Measurements from ENCODE around the gene FARS2. TPM values are rescaled to one million over a fixed set of nuclear protein-coding genes. Genes with fewer than 3 reads are reported as not detected.

The FARS2 gene
- total RNA-seq, 1 donor from 2014 or later: 27.4 TPM

DNA sequence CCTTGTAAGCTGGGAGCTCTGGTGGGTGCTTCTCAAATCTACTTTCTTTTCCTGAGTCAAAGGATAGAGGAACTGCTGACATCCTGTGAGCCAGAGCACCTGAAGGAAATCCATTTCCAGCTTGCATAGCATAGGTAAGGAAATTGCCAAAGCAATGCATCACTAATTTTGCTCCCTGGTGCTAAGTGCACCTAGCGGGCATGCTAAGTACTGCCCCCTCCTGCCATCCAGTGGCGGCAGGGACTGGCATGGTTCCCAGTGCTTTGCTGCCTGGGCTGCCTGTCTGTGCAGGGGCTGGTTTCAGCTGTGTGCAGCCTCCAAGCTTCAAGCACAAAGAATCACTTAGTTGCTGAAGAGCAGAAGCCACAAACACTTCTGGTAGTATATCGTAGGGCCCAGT is 63.9 kb downstream of the FARS2 start:
- DNase-seq (ENCODE audit: low spot score): no peak

GRCh38 chr6:5326022-5326641 is 64.8 kb downstream of the FARS2 start:
- no peak for DNase-seq (ENCODE audit: low spot score)

DNA sequence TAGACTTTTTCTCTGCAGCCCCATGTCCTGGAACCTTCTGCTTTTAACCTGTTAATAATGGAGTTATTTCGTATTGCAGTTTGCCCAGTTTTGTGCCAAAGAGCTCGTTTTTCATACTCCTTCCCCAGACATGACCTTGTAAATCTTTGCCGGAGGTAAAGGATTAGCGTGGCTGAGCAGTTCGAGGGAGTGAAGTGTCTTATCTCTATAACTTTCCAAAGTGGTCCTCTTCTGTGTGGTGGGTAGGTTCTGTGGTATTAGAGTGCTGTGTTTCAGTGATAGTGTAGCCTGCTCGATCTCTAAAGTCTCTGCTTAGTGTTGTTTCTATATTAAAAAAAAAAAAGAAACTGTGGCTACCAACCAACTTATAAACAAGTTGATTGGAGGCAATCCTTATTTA is 67.5 kb downstream of the FARS2 start:
- no peak for DNase-seq (ENCODE audit: low spot score)

DNA sequence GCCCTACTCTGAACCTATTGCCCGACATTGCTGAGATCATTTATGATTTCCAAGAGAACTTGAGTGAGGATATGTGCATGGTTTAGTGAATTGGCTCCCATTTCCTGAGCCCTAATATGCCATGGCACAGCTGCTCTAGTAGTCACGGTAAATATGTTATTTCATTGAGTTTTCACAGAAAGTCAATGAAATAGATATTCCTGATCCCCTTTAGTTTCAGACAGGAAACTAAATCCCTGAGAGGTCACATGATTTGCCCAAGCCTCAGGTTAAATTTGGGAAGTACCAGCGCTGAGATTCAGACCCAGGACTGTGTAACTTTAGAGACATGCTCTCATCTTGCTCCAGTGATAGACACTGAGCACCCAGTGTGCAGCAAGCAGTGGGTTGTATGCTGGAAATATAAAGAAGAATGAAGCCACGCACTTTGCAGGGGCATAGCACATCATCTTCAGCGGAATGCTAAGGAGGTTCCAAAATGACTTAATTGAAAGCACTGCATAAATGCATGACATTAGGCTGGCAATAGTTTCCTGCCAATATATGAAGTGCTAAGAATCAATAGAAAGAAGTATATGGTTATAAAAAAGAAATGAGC is 70.6 kb downstream of the FARS2 start:
- DNase-seq (ENCODE audit: low spot score): no peak

- no peak for DNase-seq (ENCODE audit: low spot score)
Measured at GRCh38 chr6:5333658-5334057, 72.3 kb downstream of the FARS2 start.

- DNase-seq (ENCODE audit: low spot score): no peak
Measured at GRCh38 chr6:5334341-5334740, 73.0 kb downstream of the FARS2 start.

- DNase-seq (ENCODE audit: low spot score): no peak
Measured at GRCh38 chr6:5335020-5335419, 73.7 kb downstream of the FARS2 start.

GRCh38 chr6:5337573-5337972 is 76.3 kb downstream of the FARS2 start:
- no peak for DNase-seq (ENCODE audit: low spot score)

- no peak for DNase-seq (ENCODE audit: low spot score)
Measured at GRCh38 chr6:5338177-5338960, 77.1 kb downstream of the FARS2 start.

DNA sequence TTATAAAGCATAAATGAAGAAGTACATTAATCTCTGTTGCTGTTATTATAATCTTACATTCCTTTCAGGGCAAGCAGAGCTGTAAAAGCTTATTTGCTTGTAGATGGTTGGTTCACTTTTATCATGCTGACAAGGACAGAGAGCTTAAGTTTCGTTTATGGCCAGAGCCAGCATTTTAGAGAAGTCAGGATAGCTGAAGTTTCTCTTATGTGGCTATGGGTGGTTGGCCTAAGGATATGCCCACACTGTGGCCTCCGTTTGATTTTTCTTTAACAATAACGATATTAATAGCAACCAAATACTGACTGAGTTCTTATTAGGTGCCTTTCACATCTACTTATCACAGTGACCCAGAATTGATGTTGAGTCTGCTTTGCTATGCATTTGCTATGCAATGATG is 78.5 kb downstream of the FARS2 start:
- DNase-seq (ENCODE audit: low spot score): no peak

GRCh38 chr6:5341845-5342244 is 80.5 kb downstream of the FARS2 start:
- no peak for DNase-seq (ENCODE audit: low spot score)

- DNase-seq (ENCODE audit: low spot score): no peak
Measured at GRCh38 chr6:5343998-5344397, 82.7 kb downstream of the FARS2 start.

- DNase-seq (ENCODE audit: low spot score): no peak
Measured at GRCh38 chr6:5345324-5345723, 84.0 kb downstream of the FARS2 start.

DNA sequence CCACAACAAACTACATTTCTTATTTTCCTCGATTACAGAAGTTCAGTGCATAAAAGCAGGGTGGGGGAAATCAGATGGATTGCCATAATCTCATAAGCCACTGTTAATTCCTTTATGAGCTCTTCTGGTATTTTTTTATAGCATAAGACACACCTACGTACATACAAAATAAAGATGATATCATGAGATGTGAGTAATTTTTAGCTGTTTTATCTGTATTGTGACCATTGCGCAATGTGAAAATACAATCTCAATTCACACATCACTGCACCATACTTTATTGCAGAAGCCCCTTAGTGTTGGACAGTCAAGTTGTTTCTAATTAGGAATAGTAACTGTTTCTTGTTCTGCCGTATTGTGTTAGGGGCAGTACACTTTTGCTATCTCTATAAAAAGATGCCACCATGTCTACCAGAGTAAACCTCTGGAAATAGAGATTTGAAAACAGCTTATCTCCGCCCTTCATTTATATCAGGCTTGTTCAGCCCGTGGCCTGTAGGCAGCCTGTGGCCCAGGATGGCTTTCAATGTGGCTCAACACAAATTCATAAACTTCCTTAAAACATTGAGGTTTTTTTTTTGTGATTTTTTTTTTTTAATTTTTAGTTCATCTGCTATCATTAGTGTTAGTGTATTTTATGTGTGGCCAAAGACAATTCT is 90.4 kb downstream of the FARS2 start:
- no peak for DNase-seq (ENCODE audit: low spot score)

GRCh38 chr6:5353971-5354370 is 92.7 kb downstream of the FARS2 start:
- no peak for DNase-seq (ENCODE audit: low spot score)

GRCh38 chr6:5357486-5357885 is 96.2 kb downstream of the FARS2 start:
- DNase-seq (ENCODE audit: low spot score): no peak

DNA sequence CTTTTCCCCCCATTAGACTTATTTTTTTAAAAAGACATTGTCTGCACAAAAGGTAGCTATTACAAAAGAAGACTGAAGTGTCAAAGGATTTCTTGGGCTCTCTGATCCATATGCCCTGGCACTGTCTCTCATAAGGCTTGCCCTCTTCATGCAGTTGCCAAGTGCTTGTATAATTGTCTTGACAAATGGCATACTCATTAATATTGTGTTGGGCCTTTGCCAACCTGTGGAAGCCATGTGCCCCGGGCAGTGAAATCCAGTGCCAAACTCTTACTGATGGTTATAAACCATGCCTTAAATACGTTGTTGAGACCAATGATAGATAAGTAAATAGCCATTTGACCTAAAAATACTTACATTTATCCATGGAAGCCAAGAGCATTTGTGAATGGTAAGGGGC is 98.1 kb downstream of the FARS2 start:
- no peak for DNase-seq (ENCODE audit: low spot score)

- no peak for DNase-seq (ENCODE audit: low spot score)
Measured at GRCh38 chr6:5361396-5361795, 100.1 kb downstream of the FARS2 start.

DNA sequence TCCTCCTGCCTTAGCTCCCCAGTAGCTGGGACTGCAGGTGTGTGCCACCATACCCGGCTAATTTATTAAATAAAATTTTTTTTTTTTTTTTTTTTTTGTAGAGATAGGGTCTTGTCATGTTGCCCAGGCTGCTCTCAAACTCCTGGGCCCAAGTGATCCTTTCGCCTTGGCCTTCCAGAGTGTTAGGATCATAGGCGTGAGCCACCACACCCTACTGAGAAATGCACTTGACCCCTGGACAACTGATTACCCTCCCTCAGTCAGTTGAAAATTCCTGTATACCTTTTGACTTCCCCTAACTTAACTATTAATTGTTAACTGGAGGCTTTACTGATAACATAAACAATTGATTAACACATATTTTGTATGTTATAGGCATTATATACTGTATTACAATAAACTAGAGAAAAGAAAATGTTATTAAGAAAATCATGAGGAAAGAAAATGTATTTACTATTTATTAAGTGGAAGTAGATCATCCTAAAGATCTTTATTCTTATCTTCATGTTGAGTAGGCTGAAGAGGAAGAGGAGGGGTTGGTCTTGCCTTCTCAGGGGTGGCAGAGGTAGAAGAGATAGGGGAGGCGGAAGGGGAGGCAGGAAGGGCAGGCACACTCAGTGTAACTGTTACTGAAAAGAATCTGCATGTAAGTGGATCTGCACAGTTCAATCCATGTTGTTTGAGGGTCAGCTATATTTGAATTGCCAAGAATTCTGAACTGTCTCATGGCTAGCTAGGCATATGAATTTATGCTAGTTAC is 104.3 kb downstream of the FARS2 start:
- no peak for DNase-seq (ENCODE audit: low spot score)

DNA sequence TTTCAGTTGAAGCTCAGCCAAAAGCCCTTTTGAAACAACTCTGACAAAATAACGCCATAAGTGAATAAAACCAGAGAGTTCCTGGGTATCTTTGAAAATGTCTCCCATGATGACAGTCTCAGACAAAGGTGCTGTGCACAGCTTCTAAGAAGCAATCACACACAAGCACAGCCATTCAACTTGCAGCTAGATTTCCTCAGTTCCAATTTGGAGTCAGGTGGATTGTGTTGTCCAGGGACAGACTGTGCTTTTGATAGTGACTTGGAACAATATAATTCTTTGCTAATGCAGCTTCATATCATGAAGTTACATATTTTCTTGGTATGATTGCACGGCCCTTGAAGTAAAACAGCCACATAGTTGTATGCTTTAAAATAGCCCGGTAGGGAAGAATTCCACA is 105.6 kb downstream of the FARS2 start:
- no peak for DNase-seq (ENCODE audit: low spot score)

- DNase-seq (ENCODE audit: low spot score): no peak
Measured at GRCh38 chr6:5367510-5367909, 106.2 kb downstream of the FARS2 start.

DNA sequence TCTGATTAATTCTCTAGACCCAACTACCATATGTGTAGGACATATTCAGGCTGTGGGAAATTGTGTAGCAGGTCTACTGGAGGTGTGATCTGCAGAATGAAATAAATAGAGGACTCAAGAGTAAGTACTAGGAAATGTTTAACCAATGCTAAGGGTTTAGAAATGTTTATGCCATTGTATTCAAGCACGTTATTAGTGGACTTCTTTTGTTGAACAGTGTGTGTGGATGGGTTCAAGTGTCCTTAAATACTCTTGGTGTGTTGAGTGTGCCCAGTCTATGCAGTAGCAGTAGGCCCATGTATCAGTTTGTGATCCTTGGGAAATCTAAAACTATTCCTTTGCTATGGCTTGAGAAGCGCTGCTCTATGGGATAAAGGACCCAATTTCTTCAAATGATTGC is 112.1 kb downstream of the FARS2 start:
- DNase-seq (ENCODE audit: low spot score): no peak
